SK-N-DZ (cell line): ENCODE measurements around the gene CCL25.
"Not testable (repeated sequence)": the region's sequence is repeated elsewhere in the genome, so short reads cannot be mapped to it uniquely, and the experiment has no call there.

Experiments used
- DNase-seq: peaks from one replicate; pipeline ENCODE4 v3.0.0-alpha.2; 2015; ENCODE audit warnings: low spot score

Gene CCL25

DNA sequence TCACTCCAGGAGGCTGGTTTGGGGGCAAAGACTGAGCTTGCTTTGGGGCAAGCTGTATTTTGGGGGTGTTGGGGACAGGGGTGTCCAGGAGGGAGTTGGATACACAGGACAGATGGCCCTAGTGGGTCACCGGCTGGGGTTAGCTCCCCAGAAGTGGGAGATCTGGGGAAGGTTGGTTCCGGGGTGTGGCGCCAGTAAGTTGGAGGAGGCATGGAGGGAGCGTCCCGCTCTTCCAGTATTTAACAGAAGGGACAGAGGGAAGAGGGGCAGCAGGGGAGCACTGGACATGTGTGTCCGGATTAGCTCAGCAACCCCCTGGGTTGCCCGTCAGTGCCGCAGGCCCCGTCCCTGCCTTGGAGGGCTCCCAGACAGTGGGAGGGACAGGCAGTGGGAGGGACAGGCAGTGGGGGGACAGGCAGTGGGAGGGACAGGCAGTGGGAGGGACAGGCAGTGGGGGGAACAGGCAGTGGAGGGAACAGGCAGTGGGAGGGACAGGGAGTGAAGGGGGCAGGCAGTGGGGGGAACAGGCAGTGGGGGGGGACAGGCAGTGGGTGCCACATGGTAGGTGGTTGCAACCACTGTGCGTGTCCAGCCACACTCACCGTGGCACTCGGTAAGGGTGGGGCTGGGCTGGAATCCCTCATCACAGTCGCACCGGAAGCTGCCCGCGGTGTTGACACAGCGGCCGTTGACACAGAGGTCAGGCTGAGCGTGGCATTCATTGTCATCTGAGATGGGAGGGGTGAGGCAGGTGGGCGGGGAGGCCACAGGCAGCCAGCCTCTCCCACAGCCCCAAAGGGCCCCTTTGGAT lies 33.2 kb downstream of the CCL25 start:
- peak; percentile 9 for DNase-seq

DNA sequence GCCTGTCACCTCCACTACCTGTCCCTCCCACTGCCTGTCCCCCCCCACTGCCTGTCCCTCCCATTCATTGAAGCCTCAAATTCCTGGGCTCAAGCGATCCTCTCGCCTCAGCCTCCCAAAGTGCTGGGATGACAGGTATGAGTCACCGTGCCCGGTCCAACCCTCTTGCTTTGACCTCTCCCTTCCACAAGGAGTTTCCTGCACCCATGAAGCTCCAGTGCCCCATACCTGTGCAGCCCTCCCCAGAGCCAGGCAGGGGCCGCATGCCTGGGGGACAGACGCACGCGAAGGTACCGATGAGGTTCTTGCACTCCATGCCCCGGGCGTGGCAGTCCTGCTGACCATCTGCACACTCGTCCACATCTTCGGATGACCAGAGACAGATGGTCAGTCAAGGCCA lies 34.3 kb downstream of the CCL25 start:
- DNase-seq: no peak

DNA sequence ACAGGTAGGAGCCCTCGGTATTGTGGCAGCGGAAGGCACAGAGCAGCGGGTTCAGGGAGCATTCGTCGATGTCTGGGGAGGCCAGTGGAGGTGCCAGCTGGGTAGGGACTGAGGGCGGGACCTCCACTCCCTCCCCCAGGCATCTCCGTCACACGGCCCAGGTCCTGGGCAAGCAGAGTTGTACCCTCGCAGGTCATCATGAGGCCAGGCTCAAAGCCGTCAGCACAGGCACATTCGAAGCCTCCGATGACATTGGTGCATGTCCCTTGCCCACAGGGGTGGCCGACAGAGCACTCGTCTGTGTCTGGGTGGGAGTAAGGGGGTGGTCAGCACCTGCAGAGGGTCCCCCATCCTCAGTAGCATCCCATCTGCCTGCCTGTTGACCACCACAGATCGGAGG lies 35.3 kb downstream of the CCL25 start:
- no peak for DNase-seq

- no peak for DNase-seq
Observed at GRCh38 chr19:8088752-8089663, 36.4 kb downstream of the CCL25 start.

GRCh38 chr19:8089664-8090601 lies 37.4 kb downstream of the CCL25 start:
- DNase-seq: no peak

DNA sequence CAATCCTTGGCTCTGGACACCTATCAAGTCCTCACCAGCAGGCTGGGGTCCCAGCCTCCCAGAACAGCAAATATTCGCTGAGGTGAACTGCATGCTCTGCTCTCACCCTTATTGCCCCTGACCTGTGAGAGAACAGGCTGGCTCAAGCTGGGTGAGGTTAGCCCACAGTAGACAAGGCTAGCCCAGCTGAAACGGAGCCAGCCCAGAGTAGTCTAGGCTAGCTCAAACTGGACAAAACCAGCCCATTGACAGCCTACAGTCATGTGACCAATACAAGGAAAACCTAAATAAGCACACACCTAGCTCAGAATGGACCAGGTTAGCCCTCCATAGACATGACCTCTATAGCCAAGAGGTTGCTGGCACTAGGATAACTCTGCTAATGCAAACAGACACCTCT lies 38.4 kb downstream of the CCL25 start:
- DNase-seq: no peak

DNA sequence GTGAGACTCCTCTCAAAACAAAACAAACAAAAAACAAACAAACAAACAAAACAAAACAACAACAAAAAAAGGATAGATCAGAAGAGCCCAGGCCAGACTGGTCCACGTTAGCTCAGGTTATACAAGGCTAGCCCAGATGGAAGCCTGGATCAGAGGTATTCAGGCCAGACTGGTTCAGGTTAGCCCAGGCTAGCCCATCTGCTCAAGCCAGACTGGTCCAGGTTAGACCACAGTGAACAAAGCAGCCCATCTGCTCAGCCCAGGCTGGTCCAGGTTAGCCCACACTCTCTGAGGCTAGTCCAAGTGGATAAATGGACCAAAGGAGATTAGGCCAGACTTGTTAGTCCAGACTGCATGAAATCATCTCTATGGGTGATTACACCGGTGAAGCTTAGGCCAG lies 41.2 kb downstream of the CCL25 start:
- DNase-seq: no peak

- no peak for DNase-seq
Observed at GRCh38 chr19:8094336-8094735, 41.8 kb downstream of the CCL25 start.

DNA sequence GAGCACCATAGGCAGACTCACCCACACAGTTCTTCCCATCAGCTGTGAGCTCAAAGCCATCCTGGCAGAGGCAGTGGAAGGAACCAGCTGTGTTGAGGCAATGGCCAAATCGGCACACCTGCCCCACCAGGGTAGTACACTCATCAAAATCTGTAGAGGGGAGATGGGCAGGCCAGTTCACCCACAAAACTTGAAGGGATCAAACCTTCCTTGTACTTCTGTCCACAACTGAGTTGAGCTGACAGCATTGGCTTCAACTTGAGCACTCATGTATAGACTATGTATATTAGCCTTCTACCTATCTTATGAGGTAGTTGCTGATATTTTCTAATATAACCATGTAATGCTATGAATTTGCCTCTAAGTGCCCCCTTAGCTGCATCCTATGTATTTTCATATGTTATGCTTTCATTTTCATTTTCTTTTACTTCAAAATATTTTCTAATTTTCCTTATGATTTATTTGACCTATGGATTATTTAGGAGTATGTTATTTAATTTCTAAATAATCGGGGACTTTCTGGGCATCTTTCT lies 42.9 kb downstream of the CCL25 start:
- DNase-seq: no peak

DNA sequence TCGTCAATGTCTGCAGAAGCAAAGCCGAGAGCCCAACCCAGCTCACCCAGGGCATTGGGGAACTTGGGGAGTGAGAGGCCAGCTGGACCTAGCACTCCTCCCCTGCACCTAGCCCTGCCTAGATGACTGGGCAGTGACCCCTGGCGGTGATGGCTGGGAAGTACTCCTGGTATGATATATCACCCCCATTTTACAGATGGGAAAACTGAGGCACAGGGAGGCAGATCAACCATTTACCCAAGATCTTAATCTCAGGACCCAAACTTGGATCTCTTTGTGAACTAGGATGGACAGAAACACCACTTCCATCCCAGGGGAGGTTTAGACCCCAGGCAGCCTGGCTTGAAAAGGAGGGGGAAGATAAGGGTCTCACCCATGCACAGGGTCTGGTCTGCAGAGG lies 43.5 kb downstream of the CCL25 start:
- no peak for DNase-seq

GRCh38 chr19:8097198-8097597 lies 44.6 kb downstream of the CCL25 start:
- DNase-seq: no peak

GRCh38 chr19:8097681-8098567 lies 45.4 kb downstream of the CCL25 start:
- DNase-seq: no peak

DNA sequence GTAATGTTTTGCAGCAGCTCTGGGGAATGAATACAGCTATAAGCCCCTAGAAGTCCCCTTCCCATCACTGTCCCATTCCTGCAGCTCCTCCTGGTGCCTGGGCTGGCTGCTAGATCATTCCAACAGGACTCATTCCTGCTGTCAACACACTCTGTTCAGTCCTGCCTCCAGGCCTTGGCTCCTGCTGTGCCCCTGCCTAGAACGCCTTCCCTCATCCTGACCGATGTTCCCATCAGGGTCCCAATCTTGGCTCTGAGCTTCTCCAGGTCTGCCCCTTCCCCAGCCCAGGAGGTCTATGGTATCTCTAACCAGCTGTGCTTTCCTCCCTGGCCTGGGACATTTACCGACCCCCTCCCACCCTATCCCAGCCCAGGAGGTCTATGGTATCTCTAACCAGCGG lies 48.8 kb downstream of the CCL25 start:
- DNase-seq: no peak

- DNase-seq: not testable (repeated sequence)
Observed at GRCh38 chr19:8101910-8102309, 49.4 kb downstream of the CCL25 start.

DNA sequence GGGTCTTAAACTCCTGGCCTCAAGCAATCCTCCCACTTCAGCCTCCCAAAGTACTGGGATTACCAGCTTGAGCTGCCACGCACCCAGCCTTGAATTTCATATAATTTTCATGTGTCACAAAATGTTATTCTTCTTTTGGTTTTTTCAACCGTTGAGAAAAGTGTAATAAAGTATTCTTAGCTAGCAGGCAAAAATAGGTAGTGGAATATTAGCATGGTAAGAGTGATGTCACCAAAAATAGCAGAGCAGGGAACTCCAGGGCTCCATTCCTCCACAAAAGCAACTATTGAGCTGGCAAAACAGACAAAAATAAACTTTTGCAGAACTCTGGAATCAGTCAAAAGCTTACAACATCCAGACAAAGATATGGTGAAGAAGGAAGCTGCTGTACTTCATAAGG lies 52.9 kb downstream of the CCL25 start:
- no peak for DNase-seq

DNA sequence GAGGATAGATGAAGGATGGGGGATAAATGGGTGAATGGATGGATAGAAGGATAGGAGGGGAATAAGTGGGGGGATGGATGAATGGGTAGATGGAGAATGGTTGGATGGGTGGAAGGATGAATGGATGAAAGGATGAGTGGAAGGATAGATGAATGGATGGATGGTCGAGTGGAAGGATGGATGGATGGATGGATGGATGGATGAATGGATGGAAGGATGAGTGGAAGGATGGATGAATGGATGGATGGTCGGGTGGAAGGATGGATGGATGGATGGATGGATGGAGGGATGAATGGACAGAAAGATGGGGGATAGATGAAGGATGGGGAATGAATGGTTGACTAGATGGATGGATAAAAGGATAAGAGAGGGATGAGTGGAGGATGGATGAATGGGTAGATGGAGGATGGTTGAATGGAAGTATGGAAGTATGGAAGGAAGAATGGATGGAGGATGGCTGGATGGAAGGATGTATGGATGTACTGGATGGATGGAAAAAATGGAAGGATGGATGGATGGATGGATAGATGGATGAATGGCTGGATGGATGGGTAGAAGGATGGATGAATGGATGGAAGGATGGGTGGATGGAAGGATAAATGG lies 54.8 kb downstream of the CCL25 start:
- DNase-seq: no peak

DNA sequence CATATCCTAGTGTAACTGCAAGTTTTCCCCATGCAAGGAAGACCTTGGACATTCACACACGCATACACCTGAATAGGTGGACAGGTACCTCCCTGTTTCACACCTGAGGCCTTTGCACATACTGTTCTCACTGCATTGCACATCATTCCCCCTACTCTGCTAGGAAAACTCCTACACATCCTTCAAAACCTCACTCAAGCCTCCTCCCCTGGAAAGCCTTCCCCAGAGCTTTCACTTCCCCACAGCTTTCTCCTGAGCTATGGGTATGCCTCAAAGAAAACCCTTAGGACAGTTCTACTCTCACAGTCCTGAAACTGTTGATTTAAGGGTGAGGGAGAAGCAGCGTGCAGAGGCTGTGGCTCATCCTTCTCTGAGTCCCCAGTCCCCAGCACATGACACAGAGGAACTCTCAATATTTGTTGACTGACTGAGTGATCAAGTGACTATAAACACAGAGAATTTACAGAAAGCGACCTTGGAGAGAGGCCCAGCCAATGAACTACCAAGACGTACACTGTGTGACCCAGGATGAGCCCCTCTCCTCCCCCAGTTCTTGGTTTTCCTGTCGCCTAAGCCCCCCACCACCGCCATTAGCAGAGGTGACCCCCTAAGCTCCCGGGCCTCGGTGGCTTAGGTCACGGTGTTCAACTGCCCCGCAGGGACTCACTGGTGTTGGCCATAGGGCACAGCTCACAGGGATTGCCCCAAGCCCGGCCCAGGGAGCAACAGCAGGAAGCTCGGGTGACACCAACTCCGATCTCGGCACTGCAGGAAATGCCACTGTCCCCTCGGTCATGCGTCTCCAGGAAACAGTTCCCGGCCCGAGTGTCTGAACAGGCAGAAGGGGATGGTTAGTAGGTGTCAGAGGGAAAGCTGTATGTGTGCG lies 56.2 kb downstream of the CCL25 start:
- DNase-seq: no peak

GRCh38 chr19:8109455-8109854 lies 56.9 kb downstream of the CCL25 start:
- DNase-seq: no peak
